ENCODE data around the gene CARD16. TPM values are rescaled to one million over a fixed set of nuclear protein-coding genes. Genes with fewer than 3 reads are reported as not detected.
"Not testable (repeated sequence)": the region's sequence is repeated elsewhere in the genome, so short reads cannot be mapped to it uniquely, and the experiment has no call there.

Gene CARD16
- 1 to 10 TPM in 3 of 4 donors, not detected in 1; 2.0 to 4.3 (median 2.8) TPM for total RNA-seq

DNA sequence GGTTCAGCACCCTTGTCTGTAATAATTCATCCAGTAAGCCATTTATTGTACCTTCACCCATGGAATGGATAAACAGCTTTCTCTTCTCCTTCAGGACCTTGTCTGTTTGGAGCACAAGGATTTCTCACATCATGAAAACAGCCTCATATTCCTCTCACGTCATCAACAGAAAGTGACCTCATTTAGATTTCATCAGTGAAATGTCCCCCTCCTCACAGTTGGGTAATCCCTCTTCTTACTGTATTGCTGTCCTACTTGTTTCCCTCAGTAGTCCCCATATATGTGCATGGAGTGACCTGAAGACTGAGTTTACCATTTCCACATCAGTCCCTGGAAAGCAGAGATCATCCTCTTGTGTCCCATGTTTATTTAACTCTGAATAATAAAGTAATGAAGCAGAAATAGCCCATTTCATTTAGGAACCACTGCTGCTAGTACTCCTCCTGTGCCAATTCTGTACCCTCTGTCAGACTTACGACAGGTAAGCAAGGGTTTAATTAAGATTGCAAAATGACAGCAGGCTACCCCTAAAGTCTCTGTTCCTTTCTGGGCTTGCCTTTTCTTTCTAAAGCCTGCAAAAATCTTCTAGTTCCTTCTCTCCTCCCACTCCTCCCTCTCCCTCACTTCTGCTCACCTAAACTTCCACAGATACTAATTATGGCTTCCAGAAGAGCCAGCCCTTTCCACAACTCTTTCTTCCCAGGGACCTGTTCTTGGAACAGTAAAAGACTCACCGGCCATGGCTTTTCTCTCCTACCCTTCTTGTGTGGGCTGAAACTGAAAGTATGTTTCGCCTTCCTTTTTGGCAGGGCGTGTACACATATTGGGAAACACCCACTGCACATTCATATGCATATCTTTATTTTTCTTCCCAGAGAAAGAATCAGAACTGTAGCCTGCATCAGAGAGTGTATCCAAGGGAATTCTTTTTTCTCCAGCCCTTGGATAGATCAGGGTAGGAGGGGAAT, at the start of gene CARD16:
Gene CARD16 (minus strand): TSS at position 779 of the 968 bp plus-strand sequence. CDS start 38 bp downstream, at position 741.
- WGBS, 2 donors = 61 to 65% methylated on average over 5 of the region's 5 CpGs
- Histone ChIP-seq H3K4me3 (replicated peaks in 1 of 3) (peak within 1 kb of the TSS in 2 of 3 donors; percentile 4 to 20), H3K27ac (peak within 1 kb of the TSS in 2 of 3 donors; percentile 38 to 53)
- H3K36me3 ChIP-seq; H3K9me3 ChIP-seq; H3K27me3 ChIP-seq; H3K4me1 ChIP-seq; intact Hi-C loops (cut with DNase I): not testable (repeated sequence)
- peak in 1 of 2 donors; percentile 3 for DNase-seq

DNA sequence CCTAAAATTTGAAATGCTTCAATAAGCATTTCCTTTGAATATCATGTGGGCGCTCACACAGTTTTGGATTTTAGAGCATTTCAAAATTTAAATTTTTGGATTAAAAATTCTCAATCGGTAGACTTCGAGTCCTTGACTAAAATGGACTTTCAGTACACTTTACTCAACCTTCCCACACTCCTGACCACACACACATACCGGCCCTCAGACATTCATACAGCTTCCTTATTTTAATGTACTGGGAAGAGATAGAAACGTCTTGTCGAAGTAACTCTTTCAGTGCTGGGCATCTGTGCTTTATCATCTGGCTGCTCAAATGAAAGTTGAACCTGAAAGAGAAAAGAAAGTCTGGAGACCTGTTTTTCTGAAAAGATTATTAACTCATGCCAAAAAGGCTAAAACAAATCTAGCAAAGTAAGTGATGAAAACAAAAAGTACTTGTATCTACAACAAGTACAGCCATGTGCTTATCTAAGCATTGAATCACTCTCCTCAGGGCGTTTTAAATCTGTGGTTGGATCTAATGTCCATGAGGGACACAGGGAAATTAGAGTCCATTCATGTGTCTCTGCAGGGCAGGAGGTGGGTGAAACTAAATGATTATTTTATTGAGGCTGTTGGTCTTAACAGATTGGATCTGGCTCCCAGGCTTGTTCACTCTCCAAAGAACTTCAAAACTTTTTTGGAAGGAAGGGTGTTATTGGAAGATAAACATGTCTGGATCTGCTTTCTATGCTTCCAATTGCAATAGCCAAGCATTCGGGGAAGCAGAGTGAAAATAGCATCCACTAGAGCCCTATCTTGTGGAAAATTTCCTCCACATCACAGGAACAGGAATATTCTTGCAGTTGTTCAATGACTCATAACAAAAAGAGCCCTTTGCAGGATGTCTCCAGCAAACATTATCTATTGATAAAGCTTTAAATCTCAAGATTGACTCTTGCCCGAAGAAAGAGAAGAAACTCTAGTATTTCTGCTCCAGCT, 47.4 kb upstream of the CARD16 start:
- H3K27me3 ChIP-seq = no peaks in the 10 kb centered on the region
- intact Hi-C loops (cut with DNase I) = no loop called here
- no peak overlapping the region for H3K27ac ChIP-seq
- no peaks in the 10 kb centered on the region for H3K4me1 ChIP-seq
- no peaks in the 10 kb centered on the region for H3K36me3 ChIP-seq
- no peak for TF ChIP-seq POLR2A (IDR thresholded peaks at IDR 0.05)
- TF ChIP-seq, protein P1, sequence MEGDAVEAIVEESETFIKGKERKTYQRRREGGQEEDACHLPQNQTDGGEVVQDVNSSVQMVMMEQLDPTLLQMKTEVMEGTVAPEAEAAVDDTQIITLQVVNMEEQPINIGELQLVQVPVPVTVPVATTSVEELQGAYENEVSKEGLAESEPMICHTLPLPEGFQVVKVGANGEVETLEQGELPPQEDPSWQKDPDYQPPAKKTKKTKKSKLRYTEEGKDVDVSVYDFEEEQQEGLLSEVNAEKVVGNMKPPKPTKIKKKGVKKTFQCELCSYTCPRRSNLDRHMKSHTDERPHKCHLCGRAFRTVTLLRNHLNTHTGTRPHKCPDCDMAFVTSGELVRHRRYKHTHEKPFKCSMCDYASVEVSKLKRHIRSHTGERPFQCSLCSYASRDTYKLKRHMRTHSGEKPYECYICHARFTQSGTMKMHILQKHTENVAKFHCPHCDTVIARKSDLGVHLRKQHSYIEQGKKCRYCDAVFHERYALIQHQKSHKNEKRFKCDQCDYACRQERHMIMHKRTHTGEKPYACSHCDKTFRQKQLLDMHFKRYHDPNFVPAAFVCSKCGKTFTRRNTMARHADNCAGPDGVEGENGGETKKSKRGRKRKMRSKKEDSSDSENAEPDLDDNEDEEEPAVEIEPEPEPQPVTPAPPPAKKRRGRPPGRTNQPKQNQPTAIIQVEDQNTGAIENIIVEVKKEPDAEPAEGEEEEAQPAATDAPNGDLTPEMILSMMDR (IDR thresholded peaks at IDR 0.05) = no peak
- H3K4me3 ChIP-seq (replicated peaks in 1 of 3) = no peak overlapping the region
- WGBS, 2 donors = 64 to 66% methylated on average over 9 of the region's 9 CpGs
- no peaks in the 10 kb centered on the region for H3K9me3 ChIP-seq
- no peak for DNase-seq

DNA sequence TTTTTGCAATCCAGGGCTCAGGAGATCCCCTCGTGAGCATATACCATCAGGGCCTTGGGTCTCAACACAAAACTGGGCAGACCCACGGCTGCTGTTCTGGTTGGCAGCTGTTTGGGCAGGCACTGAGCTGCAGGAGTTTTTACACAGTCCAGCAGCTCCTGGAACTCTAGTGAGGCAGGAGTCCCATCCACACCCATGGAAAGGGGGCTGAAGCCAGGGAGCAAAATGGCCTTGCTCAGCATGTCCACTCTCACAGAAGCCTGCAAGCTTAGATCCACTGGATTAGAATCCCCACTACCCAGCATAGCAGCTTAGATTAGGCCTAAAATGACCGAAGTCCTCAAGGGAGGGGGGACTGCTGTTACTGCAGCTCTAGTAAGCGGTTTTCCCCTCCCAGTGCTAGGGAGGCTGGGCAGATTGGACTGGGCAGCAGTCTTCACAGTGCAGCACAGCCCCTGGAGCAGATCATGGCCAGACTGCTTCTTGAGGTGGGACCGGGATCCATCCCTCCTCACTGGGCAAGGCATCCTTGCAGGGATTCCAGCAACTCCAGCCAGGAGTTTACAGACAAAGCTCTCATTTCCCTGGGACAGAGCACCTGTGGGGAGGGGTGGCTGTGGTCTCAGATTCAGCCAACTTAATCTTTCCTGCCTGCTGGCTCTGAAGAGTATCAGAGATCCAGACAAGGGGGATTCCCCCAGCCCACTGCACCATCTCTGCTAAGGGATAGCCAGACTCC, 36.4 kb upstream of the CARD16 start:
- WGBS, 2 donors = 73 to 85% methylated on average over 2 to 5 of the region's 5 CpGs
- TF ChIP-seq POLR2A (IDR thresholded peaks at IDR 0.05) = no peak
- TF ChIP-seq, protein P1 (IDR thresholded peaks at IDR 0.05) = no peak
- intact Hi-C loops (cut with DNase I) = no loop called here

DNA sequence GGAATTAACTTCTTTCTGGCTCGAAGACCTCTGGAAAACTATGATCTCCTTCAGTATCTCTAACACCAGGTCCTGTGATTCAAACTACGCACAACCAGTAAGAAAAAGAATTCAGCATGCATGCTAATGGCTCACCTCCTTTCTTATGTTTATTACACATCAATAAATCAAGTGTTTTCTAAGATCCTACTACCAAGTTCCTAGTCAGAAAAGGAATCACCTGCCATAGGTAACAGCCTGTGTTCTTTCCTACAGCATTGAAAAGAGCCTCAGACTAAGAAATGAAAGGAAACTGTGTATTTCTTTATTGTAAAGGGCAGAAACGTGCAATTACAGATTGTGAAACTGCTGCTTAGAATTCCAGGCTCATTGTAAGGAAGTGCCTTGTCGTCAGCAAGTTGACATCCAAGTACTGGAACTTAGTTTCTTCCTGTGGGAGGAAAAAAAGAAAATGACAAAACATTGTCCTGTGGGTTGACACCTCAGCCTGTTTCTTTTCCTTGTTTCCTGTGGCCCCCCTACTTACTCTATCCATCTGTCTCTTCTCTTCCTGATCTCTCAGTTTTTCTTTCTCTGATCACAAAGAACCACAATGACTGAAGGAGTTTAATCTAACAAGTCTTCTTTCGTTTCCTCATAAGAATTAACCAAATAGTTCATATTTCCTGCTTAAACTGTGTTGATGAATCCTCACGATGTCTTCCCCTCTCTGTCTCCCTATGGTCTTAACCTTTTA, 35.2 kb upstream of the CARD16 start:
- 62% methylated on average over 6 of the region's 6 CpGs for WGBS, 2 donors
- H3K27me3 ChIP-seq; H3K4me3 ChIP-seq (replicated peaks in 1 of 3); H3K36me3 ChIP-seq; H3K27ac ChIP-seq; DNase-seq; H3K4me1 ChIP-seq; H3K9me3 ChIP-seq; intact Hi-C loops (cut with DNase I): not testable (repeated sequence)

More for the DNA sequence above, 36.4 kb upstream of the CARD16 start:
- H3K4me1 ChIP-seq = no peaks in the 10 kb centered on the region
- H3K4me3 ChIP-seq (replicated peaks in 1 of 3) = no peak overlapping the region
- no peaks in the 10 kb centered on the region for H3K36me3 ChIP-seq
- DNase-seq = no peak
- H3K27ac ChIP-seq = no peak overlapping the region
- no peaks in the 10 kb centered on the region for H3K9me3 ChIP-seq
- H3K27me3 ChIP-seq = no peaks in the 10 kb centered on the region

DNA sequence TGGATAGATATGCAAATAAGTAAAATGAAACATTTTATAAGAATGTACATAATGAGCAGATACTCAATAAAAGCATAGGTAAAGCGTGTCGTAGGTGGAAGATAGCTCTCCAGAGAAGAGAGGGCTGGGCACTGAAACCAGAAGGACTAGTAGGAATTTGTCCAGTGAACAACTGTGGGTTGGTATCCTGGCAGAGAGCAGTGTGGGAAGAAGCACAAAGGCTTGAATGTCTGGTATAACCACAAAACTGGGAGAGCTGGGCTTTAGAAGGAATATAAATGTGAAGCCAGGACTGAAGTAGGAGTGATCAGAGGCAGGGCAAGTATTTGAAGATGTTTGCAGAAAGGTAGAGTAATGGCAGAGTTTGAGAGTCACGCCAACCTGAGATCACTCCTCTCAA, 33.1 kb upstream of the CARD16 start:
- intact Hi-C loops (cut with DNase I) = no loop called here
- Histone ChIP-seq H3K27ac (no peak overlapping the region), H3K27me3 (no peaks in the 10 kb centered on the region), H3K4me1 (no peaks in the 10 kb centered on the region), H3K36me3 (no peaks in the 10 kb centered on the region), H3K4me3 (replicated peaks in 1 of 3) (no peak overlapping the region), H3K9me3 (no peaks in the 10 kb centered on the region)
- no peak for DNase-seq
- WGBS, 2 donors = 95% methylated on average over 3 of the region's 3 CpGs
- no peak for TF ChIP-seq POLR2A (IDR thresholded peaks at IDR 0.05)
- TF ChIP-seq, protein P1 (IDR thresholded peaks at IDR 0.05) = no peak

DNA sequence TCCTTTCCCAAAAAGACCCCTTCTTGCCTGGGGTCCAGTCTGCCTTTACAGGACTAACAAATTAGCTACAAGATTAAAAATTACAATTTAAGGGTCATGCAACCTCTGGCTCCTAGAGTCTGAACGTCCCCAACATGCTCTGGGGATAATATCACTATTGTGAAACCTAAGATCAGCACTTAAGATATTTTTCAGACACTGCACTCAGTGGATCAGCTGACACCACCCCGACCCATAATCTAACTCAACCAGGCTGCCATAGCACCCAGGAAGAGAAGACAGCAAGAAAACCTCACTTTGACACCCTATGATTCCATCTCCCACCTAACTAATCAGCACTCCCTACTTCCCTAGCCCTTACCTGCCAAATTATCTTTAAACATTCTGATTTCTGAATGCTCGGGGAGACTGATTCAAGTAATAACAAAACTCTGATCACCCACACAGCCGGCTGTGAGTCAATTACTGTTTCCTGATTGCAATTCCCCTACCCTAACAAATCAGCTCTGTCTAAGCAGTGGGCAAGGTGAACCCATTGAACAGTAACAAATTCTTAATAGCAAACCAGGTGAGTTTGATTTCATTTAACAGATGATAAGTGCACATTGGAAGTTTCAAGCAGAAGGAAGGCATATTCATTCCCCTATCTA, 32.1 kb upstream of the CARD16 start:
- H3K27me3 ChIP-seq; H3K9me3 ChIP-seq; H3K4me1 ChIP-seq; DNase-seq; H3K27ac ChIP-seq; H3K4me3 ChIP-seq (replicated peaks in 1 of 3); intact Hi-C loops (cut with DNase I); H3K36me3 ChIP-seq: not testable (repeated sequence)
- 81 to 90% methylated on average over 4 of the region's 4 CpGs for WGBS, 2 donors

All from thyroid gland (tissue), 4 donors.